GM12874 (cell line): ENCODE results near the gene ELOVL6.

Experiments
- CTCF ChIP-seq: IDR thresholded peaks from 2 replicates; pipeline ENCODE4 v1.5.1; 2011; ENCODE audit warnings: low read depth, mild to moderate bottlenecking, control low read depth, low read length, moderate library complexity; ENCODE audit not compliant: insufficient read depth

ELOVL6 gene

GRCh38 chr4:110164856-110165255 lies 33.6 kb downstream of the ELOVL6 start:
- no peak for TF ChIP-seq CTCF

GRCh38 chr4:110164251-110164650 lies 34.2 kb downstream of the ELOVL6 start:
- no peak for TF ChIP-seq CTCF

GRCh38 chr4:110163327-110164069 lies 34.9 kb downstream of the ELOVL6 start:
- no peak for TF ChIP-seq CTCF

- no peak for TF ChIP-seq CTCF
Measured at GRCh38 chr4:110160618-110161017, 37.8 kb downstream of the ELOVL6 start.

- TF ChIP-seq CTCF, result no peak
Measured at GRCh38 chr4:110159541-110159940, 38.9 kb downstream of the ELOVL6 start.

- no peak for TF ChIP-seq CTCF
Measured at GRCh38 chr4:110157580-110157979, 40.8 kb downstream of the ELOVL6 start.

GRCh38 chr4:110156442-110156841 lies 42.0 kb downstream of the ELOVL6 start:
- TF ChIP-seq CTCF, result no peak
